NT2/D1 (cell line): ENCODE data around the gene MLLT1.

Source experiments
- DNase-seq: peaks from one replicate; pipeline ENCODE4 v3.0.0-alpha.2; 2011; ENCODE audit warnings: low read depth, low spot score
- H3K27me3 ChIP-seq: 2 replicates; pipeline ENCODE4 v1.6.0; 2011; ENCODE audit warnings: mild to moderate bottlenecking; ENCODE audit not compliant: insufficient read length, insufficient read depth
- H3K36me3 ChIP-seq: 2 replicates; pipeline ENCODE4 v1.6.1; 2011; ENCODE audit warnings: mild to moderate bottlenecking, low read length, mixed read lengths; ENCODE audit not compliant: insufficient read depth, insufficient read length
- H3K4me1 ChIP-seq: 2 replicates; pipeline ENCODE4 v1.5.1; 2011; ENCODE audit not compliant: insufficient read depth, insufficient read length
- H3K4me3 ChIP-seq: 2 replicates; pipeline ENCODE4 v1.5.1; 2011; ENCODE audit warnings: low read depth; ENCODE audit not compliant: insufficient read length
- H3K9ac ChIP-seq: 2 replicates; pipeline ENCODE4 v1.6.0; 2011; ENCODE audit warnings: low read depth; ENCODE audit not compliant: insufficient read length
- H3K9me3 ChIP-seq: 2 replicates; pipeline ENCODE4 v1.5.1; 2011; ENCODE audit warnings: mild to moderate bottlenecking, low read length; ENCODE audit not compliant: insufficient read depth
- SUZ12 ChIP-seq: IDR thresholded peaks from 2 replicates; pipeline ENCODE4 v1.6.1; 2011; ENCODE audit not compliant: insufficient read length, insufficient read depth; ENCODE audit errors: extremely low read depth
- YY1 ChIP-seq: IDR thresholded peaks from 2 replicates; pipeline ENCODE4 v1.6.1; 2011; ENCODE audit not compliant: insufficient read length, insufficient read depth
- ZNF274 ChIP-seq: IDR thresholded peaks from 2 replicates; pipeline ENCODE4 v1.6.1; 2011; ENCODE audit warnings: mild to moderate bottlenecking, low read depth, low read length

MLLT1 gene

DNA sequence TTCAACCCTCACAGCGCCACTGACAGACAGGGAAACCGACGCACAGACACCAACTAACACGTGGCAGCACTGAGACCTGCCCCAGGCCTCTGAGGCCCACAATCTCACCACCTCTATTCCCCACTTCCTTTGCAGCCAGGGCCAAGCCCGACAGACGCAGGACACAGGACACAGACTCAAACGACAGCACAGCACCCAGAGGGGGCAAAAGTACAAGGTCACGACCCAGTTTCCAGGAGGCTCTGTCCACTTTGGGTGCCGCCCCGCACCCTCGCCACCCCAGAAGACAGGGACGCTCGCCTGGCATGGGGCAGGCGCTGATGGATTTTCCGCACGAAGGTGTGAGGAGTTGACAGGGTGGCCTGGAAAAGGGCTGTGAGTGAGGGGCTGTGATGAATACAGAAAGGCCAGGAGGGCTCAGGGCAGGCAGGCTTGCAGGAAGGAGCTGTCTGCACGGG lies 48.8 kb downstream of the MLLT1 start:
- Histone ChIP-seq H3K4me3 (no peak overlapping the region), H3K4me1 (peaks cover 29% of the 10 kb centered on the region), H3K27me3 (no peaks in the 10 kb centered on the region), H3K9ac (no peak overlapping the region), H3K36me3 (peaks cover 46% of the 10 kb centered on the region), H3K9me3 (no peaks in the 10 kb centered on the region)
- DNase-seq = no peak
- TF ChIP-seq YY1 (no peak), SUZ12 (no peak)

GRCh38 chr19:6229951-6230712 lies 49.6 kb downstream of the MLLT1 start:
- no peak for DNase-seq
- peaks cover 27% of the 10 kb centered on the region for H3K4me1 ChIP-seq
- no peak overlapping the region for H3K4me3 ChIP-seq
- H3K9ac ChIP-seq = no peak overlapping the region
- H3K9me3 ChIP-seq = no peaks in the 10 kb centered on the region
- no peaks in the 10 kb centered on the region for H3K27me3 ChIP-seq
- H3K36me3 ChIP-seq = peaks cover 53% of the 10 kb centered on the region
- no peak for TF ChIP-seq ZNF274
- no peak for TF ChIP-seq YY1
- no peak for TF ChIP-seq SUZ12

- peaks cover 26% of the 10 kb centered on the region for H3K4me1 ChIP-seq
- H3K9ac ChIP-seq = no peak overlapping the region
Measured at GRCh38 chr19:6229216-6229913, 50.4 kb downstream of the MLLT1 start.

DNA sequence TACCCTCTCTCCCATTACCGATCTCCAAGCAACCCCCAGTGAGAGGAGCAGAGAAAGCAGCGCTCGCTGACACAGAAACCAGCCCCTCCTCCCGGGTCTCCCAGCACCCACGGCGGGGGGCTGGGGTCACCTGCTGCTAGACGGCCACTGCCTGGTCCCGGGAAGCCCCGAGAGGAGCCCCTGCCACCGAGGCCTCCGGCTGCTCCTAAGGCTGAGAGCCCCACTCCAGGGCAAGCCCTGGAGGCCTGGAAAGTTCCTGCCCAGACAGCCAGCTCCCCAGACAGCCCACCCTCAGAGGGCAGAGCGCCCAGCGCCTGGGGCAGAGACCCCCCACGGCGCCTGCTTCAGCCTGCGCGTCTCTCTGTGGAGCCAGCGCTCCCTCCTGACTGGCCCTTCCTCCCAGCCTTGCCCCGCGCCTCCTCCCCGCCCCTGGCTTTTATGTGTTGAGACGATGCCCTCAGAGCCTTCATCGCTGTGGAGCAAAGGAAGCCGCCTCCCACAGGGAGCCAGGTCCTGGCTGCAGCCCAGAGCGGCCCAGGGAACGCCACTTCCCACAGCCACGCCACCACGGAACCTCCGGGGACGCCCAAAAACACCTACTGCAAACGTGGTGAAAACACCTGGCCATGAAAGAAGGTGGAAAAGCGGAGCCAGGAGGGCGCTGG lies 51.1 kb downstream of the MLLT1 start:
- Histone ChIP-seq H3K27me3 (no peaks in the 10 kb centered on the region), H3K4me1 (peaks cover 22% of the 10 kb centered on the region), H3K9ac (peak overlapping the region; percentile 34), H3K4me3 (no peak overlapping the region), H3K36me3 (peaks cover 67% of the 10 kb centered on the region), H3K9me3 (no peaks in the 10 kb centered on the region)
- DNase-seq = no peak
- no peak for TF ChIP-seq SUZ12
- no peak for TF ChIP-seq ZNF274
- TF ChIP-seq YY1 = no peak

More at GRCh38 chr19:6229216-6229913, 50.4 kb downstream of the MLLT1 start:
- no peaks in the 10 kb centered on the region for H3K27me3 ChIP-seq
- H3K36me3 ChIP-seq = peaks cover 60% of the 10 kb centered on the region
- H3K9me3 ChIP-seq = no peaks in the 10 kb centered on the region
- TF ChIP-seq ZNF274 (no peak), YY1 (no peak), SUZ12 (no peak)
- no peak for DNase-seq
- H3K4me3 ChIP-seq = no peak overlapping the region

GRCh38 chr19:6227936-6228325 lies 51.8 kb downstream of the MLLT1 start:
- H3K4me1 ChIP-seq = peaks cover 25% of the 10 kb centered on the region
- DNase-seq = no peak
- H3K9me3 ChIP-seq = no peaks in the 10 kb centered on the region
- H3K36me3 ChIP-seq = peaks cover 72% of the 10 kb centered on the region
- H3K9ac ChIP-seq = no peak overlapping the region
- H3K27me3 ChIP-seq = no peaks in the 10 kb centered on the region
- no peak for TF ChIP-seq ZNF274
- TF ChIP-seq SUZ12 = no peak
- H3K4me3 ChIP-seq = no peak overlapping the region

DNA sequence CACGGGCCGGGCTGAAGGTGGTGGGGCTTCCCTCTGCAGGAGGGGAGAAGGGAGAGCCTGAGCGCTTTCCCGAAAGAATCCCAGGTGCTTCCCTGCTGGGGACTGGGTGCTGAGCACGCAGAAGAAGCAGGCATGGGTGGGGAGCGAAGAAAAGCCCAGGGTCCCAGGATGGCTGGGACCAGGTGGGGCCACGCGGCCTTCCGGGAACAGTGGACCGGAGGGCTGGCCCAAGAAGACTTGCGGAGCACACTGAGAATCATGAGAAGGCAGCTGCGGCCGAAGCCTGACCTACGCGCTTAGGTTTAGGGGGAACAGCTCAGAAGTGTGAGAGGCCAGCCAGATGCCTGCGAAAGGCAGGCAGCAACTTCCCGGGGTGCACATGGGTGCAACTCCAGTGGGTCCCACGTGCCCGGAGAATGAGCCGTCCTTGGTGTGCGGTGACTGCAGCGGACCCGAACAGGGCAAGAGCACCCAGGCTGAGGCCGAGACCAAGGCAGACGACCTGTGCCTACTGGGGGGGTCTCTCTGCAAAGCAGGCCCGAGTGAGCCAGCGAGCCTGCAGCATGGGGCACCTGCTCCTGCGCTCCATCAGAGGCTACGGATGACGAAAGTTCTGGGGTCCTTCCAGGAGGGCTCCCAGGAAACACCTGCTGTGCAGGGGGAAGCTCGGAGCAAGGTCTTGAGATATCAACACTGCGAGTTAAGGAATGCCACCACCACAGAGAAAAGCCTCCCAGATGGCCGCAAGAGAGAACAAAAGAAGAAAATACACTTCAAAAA lies 52.4 kb downstream of the MLLT1 start:
- TF ChIP-seq SUZ12 (no peak), ZNF274 (no peak), YY1 (no peak)
- H3K27me3 ChIP-seq = no peaks in the 10 kb centered on the region
- H3K9ac ChIP-seq = no peak overlapping the region
- H3K4me1 ChIP-seq = peaks cover 27% of the 10 kb centered on the region
- DNase-seq = no peak
- peaks cover 77% of the 10 kb centered on the region for H3K36me3 ChIP-seq
- no peak overlapping the region for H3K4me3 ChIP-seq
- H3K9me3 ChIP-seq = no peaks in the 10 kb centered on the region
